H1 (cell line): ENCODE data around the gene GNL2. TPM values are rescaled to one million over a fixed set of nuclear protein-coding genes. Genes with fewer than 3 reads are reported as not detected.

Experiments used
- CTCF ChIA-PET: fragments of 300-600 bp; sonication (Branson Sonifier 250); formaldehyde crosslinking; loops from one replicate; lab custom pipeline; 2021; ENCODE audit not compliant: partially characterized antibody; lab: Charles Lee
- POLR2A ChIA-PET: fragments of 300-600 bp; sonication (Branson Sonifier 250); formaldehyde crosslinking; loops from one replicate; lab custom pipeline; 2021; ENCODE audit warnings: inconsistent platforms; ENCODE audit not compliant: partially characterized antibody; lab: Charles Lee
- DNase-seq, 2 experiments: peaks; one replicate each; pipeline versions ENCODE4 v3.0.0 to v3.0.0-alpha.2; 2010 to 2022; ENCODE audit warnings: low spot score in 2 of 2, low read depth in 1 of 2, mixed read lengths in 1 of 2
- FAIRE-seq: peaks from 2 replicates; lab custom pipeline; 2011; peaks lifted over from hg19 to GRCh38; lab: Jason Lieb, UNC
- H2AFZ ChIP-seq: 2 replicates; pipeline ENCODE4 v1.8.1; 2012; ENCODE audit warnings: low read length, inconsistent platforms
- H2AK5ac ChIP-seq: 2 replicates; pipeline ENCODE4 v1.6.1; 2013; ENCODE audit warnings: low read depth, low read length
- H2BK120ac ChIP-seq: replicated peaks from 2 replicates; pipeline ENCODE3; 2013; ENCODE audit warnings: low read depth, low read length, inconsistent platforms
- H2BK12ac ChIP-seq: 2 replicates; pipeline ENCODE4 v1.6.1; 2013; ENCODE audit warnings: low read depth, low read length
- H2BK15ac ChIP-seq: 2 replicates; pipeline ENCODE4 v1.6.1; 2013; ENCODE audit warnings: low read length
- H2BK20ac ChIP-seq: 2 replicates; pipeline ENCODE4 v1.6.1; 2013; ENCODE audit warnings: low read length
- H2BK5ac ChIP-seq: 2 replicates; pipeline ENCODE4 v1.6.1; 2013; ENCODE audit warnings: low read depth, low read length
- H3K14ac ChIP-seq: 2 replicates; pipeline ENCODE4 v1.6.1; 2013; ENCODE audit warnings: inconsistent platforms; ENCODE audit not compliant: insufficient read length
- H3K18ac ChIP-seq: 2 replicates; pipeline ENCODE4 v1.6.1; 2013; ENCODE audit warnings: low read length; ENCODE audit errors: extremely low read depth
- H3K23ac ChIP-seq: 2 replicates; pipeline ENCODE4 v1.6.1; 2013; ENCODE audit warnings: inconsistent platforms; ENCODE audit not compliant: insufficient read length
- H3K23me2 ChIP-seq: 2 replicates; pipeline ENCODE4 v1.6.1; 2013; ENCODE audit warnings: low read depth, low read length
- H3K27ac ChIP-seq: 2 replicates; pipeline ENCODE4 v1.6.1; 2011; ENCODE audit warnings: low read depth, low read length, inconsistent platforms
- H3K27me3 ChIP-seq, 4 experiments: replicated peaks in 1 of 4; 1 replicate in 1 of 4; 2 replicates in 3 of 4; pipeline versions ENCODE4 v1.6.1 to v1.8.1; 2011 to 2013; ENCODE audit warnings: low read length in 3 of 4, mild to moderate bottlenecking in 3 of 4, inconsistent platforms in 2 of 4, mixed read lengths in 2 of 4, moderate library complexity in 1 of 4; ENCODE audit not compliant: control insufficient read depth in 3 of 4, insufficient read depth in 3 of 4; ENCODE audit errors: extremely low read depth in 1 of 4
- H3K36me3 ChIP-seq, 4 experiments: 2 replicates each; pipeline versions ENCODE4 v1.6.1 to v1.8.1; 2011 to 2013; ENCODE audit warnings: mild to moderate bottlenecking in 4 of 4, low read length in 3 of 4, moderate library complexity in 2 of 4, control low read depth in 1 of 4, inconsistent platforms in 1 of 4; ENCODE audit not compliant: insufficient read depth in 4 of 4, control insufficient read depth in 2 of 4
- H3K4ac ChIP-seq: replicated peaks from 2 replicates; pipeline ENCODE3; 2013; ENCODE audit warnings: low read length, low read depth, mixed read lengths, inconsistent platforms; ENCODE audit not compliant: insufficient read length
- H3K4me1 ChIP-seq, 4 experiments: replicated peaks in 1 of 4; 1 replicate in 1 of 4; 2 replicates in 3 of 4; pipeline versions ENCODE4 v1.6.1 to v1.8.1; 2011 to 2013; ENCODE audit warnings: low read length in 3 of 4, inconsistent platforms in 2 of 4, mixed read lengths in 1 of 4; ENCODE audit not compliant: insufficient read depth in 4 of 4, control insufficient read depth in 3 of 4
- H3K4me2 ChIP-seq, 2 experiments: 2 replicates each; pipeline versions ENCODE4 v1.6.1 to v1.8.1; 2011 to 2013; ENCODE audit warnings: low read depth in 2 of 2, low read length in 2 of 2, control low read depth in 1 of 2, inconsistent platforms in 1 of 2, mild to moderate bottlenecking in 1 of 2; ENCODE audit not compliant: insufficient read depth in 1 of 2
- H3K4me3 ChIP-seq, 4 experiments: fragments of 200-600, 300-600 bp in 1 of 4; sonication (generic), shearing (Covaris generic), sonication (Bioruptor Twin) in 1 of 4; 2 replicates each; pipeline versions ENCODE4 v1.5.1 to v1.8.1; 2011 to 2016; ENCODE audit warnings: low read length in 4 of 4, low read depth in 3 of 4, control low read depth in 2 of 4, inconsistent platforms in 2 of 4, mild to moderate bottlenecking in 2 of 4, mixed read lengths in 1 of 4, moderate library complexity in 1 of 4; ENCODE audit not compliant: insufficient read depth in 2 of 4; ENCODE audit errors: extremely low read depth in 1 of 4
- H3K56ac ChIP-seq: replicated peaks from 2 replicates; pipeline ENCODE3; 2013; ENCODE audit warnings: low read depth, mild to moderate bottlenecking, mixed read lengths, low read length, inconsistent platforms; ENCODE audit not compliant: insufficient read length
- H3K79me1 ChIP-seq: 2 replicates; pipeline ENCODE4 v1.6.1; 2013; ENCODE audit warnings: low read depth, low read length, control low read depth
- H3K79me2 ChIP-seq, 2 experiments: 2 replicates each; pipeline versions ENCODE4 v1.6.1 to v1.8.1; 2012 to 2013; ENCODE audit warnings: low read length in 2 of 2, mild to moderate bottlenecking in 2 of 2, inconsistent platforms in 1 of 2; ENCODE audit not compliant: insufficient read depth in 2 of 2, control insufficient read depth in 1 of 2
- H3K9ac ChIP-seq, 4 experiments: replicated peaks in 1 of 4; 1 replicate in 1 of 4; 2 replicates in 3 of 4; pipeline versions ENCODE4 v1.6.1 to v1.8.1; 2011 to 2013; ENCODE audit warnings: low read depth in 3 of 4, low read length in 3 of 4, control low read depth in 2 of 4, mild to moderate bottlenecking in 2 of 4, moderate library complexity in 2 of 4, inconsistent platforms in 1 of 4; ENCODE audit errors: extremely low read depth in 1 of 4
- H3K9me3 ChIP-seq, 2 experiments: 2 replicates each; pipeline versions ENCODE4 v1.6.1 to v1.8.1; 2012 to 2013; ENCODE audit warnings: mild to moderate bottlenecking in 2 of 2, moderate library complexity in 2 of 2, control low read depth in 1 of 2, inconsistent platforms in 1 of 2, low read depth in 1 of 2, low read length in 1 of 2, mixed read lengths in 1 of 2; ENCODE audit not compliant: insufficient read depth in 2 of 2
- H4K20me1 ChIP-seq, 2 experiments: replicated peaks in 1 of 2; 2 replicates each; pipeline versions ENCODE3 to v1.8.1; 2011 to 2013; ENCODE audit warnings: inconsistent platforms in 2 of 2, low read length in 2 of 2, mild to moderate bottlenecking in 1 of 2; ENCODE audit not compliant: insufficient read depth in 2 of 2, control insufficient read depth in 1 of 2
- H4K5ac ChIP-seq: 2 replicates; pipeline ENCODE4 v1.6.1; 2013; ENCODE audit warnings: low read length, low read depth, mixed read lengths, inconsistent platforms; ENCODE audit not compliant: insufficient read length
- H4K8ac ChIP-seq: 2 replicates; pipeline ENCODE4 v1.8.0; 2013; ENCODE audit warnings: mild to moderate bottlenecking, moderate library complexity, low read length, inconsistent platforms; ENCODE audit not compliant: insufficient read depth; ENCODE audit errors: extremely low read depth
- H4K91ac ChIP-seq: replicated peaks from 2 replicates; pipeline ENCODE3; 2013; ENCODE audit warnings: low read length, mixed read lengths, inconsistent platforms; ENCODE audit not compliant: insufficient read length
- BCL11A ChIP-seq, 2 experiments: IDR thresholded peaks; one replicate each; pipeline ENCODE4 v1.6.1; 2011; ENCODE audit warnings: low read depth in 2 of 2, low read length in 2 of 2, mild to moderate bottlenecking in 2 of 2
- CBX8 ChIP-seq: fragments of 300-800, 300-1000 bp; sonication (generic); IDR thresholded peaks from 2 replicates; pipeline ENCODE4 v1.7.1; 2016; ENCODE audit warnings: low read depth, low read length, borderline replicate concordance
- CHD1 ChIP-seq: IDR thresholded peaks from 2 replicates; pipeline ENCODE4 v1.6.1; 2012; ENCODE audit warnings: low read depth, low read length, improper control_type of control experiment
- NRF1 ChIP-seq: IDR thresholded peaks from 2 replicates; pipeline ENCODE4 v1.6.1; 2011; ENCODE audit warnings: mild to moderate bottlenecking, low read depth, low read length, improper control_type of control experiment
- RAD21 ChIP-seq, 2 experiments: IDR thresholded peaks in 1 of 2; conservative IDR thresholded peaks in 1 of 2; 2 replicates each; pipeline ENCODE4 v1.6.1; 2011; ENCODE audit warnings: low read depth in 2 of 2, low read length in 2 of 2, improper control_type of control experiment in 1 of 2, inconsistent platforms in 1 of 2, mild to moderate bottlenecking in 1 of 2, moderate library complexity in 1 of 2
- SP2 ChIP-seq: IDR thresholded peaks from 2 replicates; pipeline ENCODE4 v1.6.1; 2012; ENCODE audit warnings: mild to moderate bottlenecking, low read length, inconsistent platforms
- SUZ12 ChIP-seq: fragments of 200-600 bp; sonication (generic); IDR thresholded peaks from 2 replicates; pipeline ENCODE4 v1.6.1; 2012; ENCODE audit warnings: mild to moderate bottlenecking, inconsistent platforms, low read length, moderate library complexity, mixed read lengths
- TAF7 ChIP-seq: optimal IDR thresholded peaks from 2 replicates; pipeline ENCODE3; 2011; ENCODE audit warnings: low read depth, mild to moderate bottlenecking, inconsistent platforms, low read length, moderate library complexity, borderline replicate concordance
- WGBS, 2 experiments: shearing (Covaris generic) in 1 of 2; methylation state at CpG; one replicate each; pipeline versions ENCODE4 v1.1.6 to v1.1.7; 2013 to 2015; ENCODE audit warnings: low lambda C conversion rate in 2 of 2, mixed read lengths in 2 of 2, inconsistent platforms in 1 of 2, low coverage in 1 of 2, missing lambda C conversion rate in 1 of 2; ENCODE audit not compliant: insufficient replicate concordance in 2 of 2, insufficient coverage in 1 of 2, insufficient read length in 1 of 2; ENCODE audit errors: extremely low coverage in 1 of 2, missing lambda C conversion rate in 1 of 2; 5-methylcytosine and 5-hydroxymethylcytosine counted together
- polyA plus RNA-seq, 7 experiments: library from polyadenylated mRNA; depleted of rRNA in 3 of 7; stranded (reverse) in 5 of 7; unstranded in 2 of 7; fragments of >200 nt in 5 of 7; fragments of 200-250 nt in 2 of 7; gene quantifications; 1 replicate in 5 of 7; 2 replicates in 1 of 7; 4 replicates in 1 of 7; pipeline versions ENCODE4 v1.2.1 to v1.2.3, GENCODE V29; 2011 to 2013; ENCODE audit warnings: missing spikeins in 2 of 7, mixed read lengths in 2 of 7
- total RNA-seq: library from RNA; stranded (reverse); fragmentation: NEBNext Ultra II Directional; extraction: Animal tissue kit (Norgen Biotek cat#: 25700); gene quantifications from 2 replicates; pipeline ENCODE4 v1.2.1, GENCODE V29; 2021
- TF ChIP-seq, protein P1 (sequence below): IDR thresholded peaks from 2 replicates; pipeline ENCODE4 v1.6.1; 2011; ENCODE audit warnings: low read length, improper control_type of control experiment
- TF ChIP-seq, protein P2 (sequence below): IDR thresholded peaks from 2 replicates; pipeline ENCODE4 v1.6.1; 2012; ENCODE audit warnings: low read length, inconsistent platforms

Gene GNL2
- total and polyA plus RNA-seq, 2 of the 8 experiments (the other 6 are each of a cell fraction or from before 2014, with no cell fraction given), result 22.2 to 88.3 TPM

DNA sequence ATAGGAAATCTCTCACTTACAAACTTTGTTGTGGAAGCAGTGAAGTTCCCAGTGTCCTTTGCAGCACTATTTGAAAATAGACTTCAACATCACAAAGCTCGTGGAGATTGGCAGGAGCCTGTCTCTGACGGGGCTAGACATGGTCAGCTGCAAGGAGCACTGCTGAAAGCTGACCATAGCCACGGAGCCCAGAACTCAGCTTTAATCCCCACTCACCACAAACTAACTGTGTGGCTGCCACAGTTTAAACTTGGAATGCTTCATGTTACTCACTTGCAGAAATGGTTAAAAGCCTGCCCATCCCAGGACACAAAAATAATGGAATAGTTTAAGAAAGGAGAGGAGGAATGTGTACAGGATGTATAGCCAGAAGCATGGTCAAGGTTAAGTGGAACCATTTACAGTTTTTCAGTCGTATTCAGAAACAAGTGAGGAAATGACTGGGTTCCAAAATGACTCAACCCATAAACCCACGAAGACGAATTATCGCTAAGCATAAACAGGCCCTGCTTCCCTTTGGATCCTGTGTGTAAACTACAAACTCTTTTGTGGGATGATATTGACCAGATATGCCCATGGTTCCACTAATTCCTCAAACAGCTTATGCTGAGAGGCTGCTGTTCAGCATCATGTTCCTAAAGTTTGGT is 20.8 kb downstream of the GNL2 start:
- Histone ChIP-seq H3K56ac (no peak overlapping the region), H3K14ac (no peak overlapping the region), H2BK120ac (no peak overlapping the region), H4K5ac (no peak overlapping the region), H3K23me2 (no peaks in the 10 kb centered on the region), H4K8ac (no peak overlapping the region), H3K23ac (no peak overlapping the region), H2BK12ac (no peak overlapping the region), H3K4ac (no peak overlapping the region), H3K4me2 (no peak overlapping the region), H3K79me1 (no peaks in the 10 kb centered on the region), H2BK20ac (no peak overlapping the region), H3K18ac (no peak overlapping the region), H3K4me1 (no peaks in the 10 kb centered on the region), H3K36me3 (peaks cover 37 to 76% (median 64%) of the 10 kb centered on the region in 4 experiments), H2BK15ac (no peak overlapping the region), H3K27me3 (no peaks in the 10 kb centered on the region), H3K79me2 (no peaks in the 10 kb centered on the region), H3K9ac (no peak overlapping the region), H3K27ac (no peak overlapping the region), H2AFZ (no peak overlapping the region), H2AK5ac (no peak overlapping the region), H4K20me1 (peaks cover 2 to 8% of the 10 kb centered on the region in 2 experiments), H3K9me3 (no peaks in the 10 kb centered on the region), H3K4me3 (no peak overlapping the region), H4K91ac (no peak overlapping the region), H2BK5ac (no peak overlapping the region)
- no peak for DNase-seq
- POLR2A ChIA-PET, result interaction anchor here (0.6 to 1.5 kb wide), 2 partner anchors 11 to 88 kb away, joined by 3 to 5 read pairs; no protein-coding TSS in a partner anchor
- WGBS, 2 experiments, result 94% methylated on average over 7 of the region's 7 CpGs; no CpG with 5 or more reads in 1 of the 2 experiments
- CTCF ChIA-PET, result interaction anchor here (1.2 to 1.4 kb wide), 2 partner anchors 12 to 107 kb away, joined by 3 to 4 read pairs; no protein-coding TSS in a partner anchor
- no peak for FAIRE-seq
- TF ChIP-seq CBX8, result no peak
- TF ChIP-seq RAD21 (IDR thresholded peaks at IDR 0.05 in 1 of 2, conservative IDR thresholded peaks at IDR 0.05 in 1 of 2; ENCODE audit: low read depth in 2 of 2, low read length in 2 of 2), result no peak
- TF ChIP-seq SP2, result no peak
- TF ChIP-seq, protein P1, sequence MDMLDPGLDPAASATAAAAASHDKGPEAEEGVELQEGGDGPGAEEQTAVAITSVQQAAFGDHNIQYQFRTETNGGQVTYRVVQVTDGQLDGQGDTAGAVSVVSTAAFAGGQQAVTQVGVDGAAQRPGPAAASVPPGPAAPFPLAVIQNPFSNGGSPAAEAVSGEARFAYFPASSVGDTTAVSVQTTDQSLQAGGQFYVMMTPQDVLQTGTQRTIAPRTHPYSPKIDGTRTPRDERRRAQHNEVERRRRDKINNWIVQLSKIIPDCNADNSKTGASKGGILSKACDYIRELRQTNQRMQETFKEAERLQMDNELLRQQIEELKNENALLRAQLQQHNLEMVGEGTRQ, result no peak
- no peak for TF ChIP-seq BCL11A (IDR thresholded peaks at IDR 0.05; ENCODE audit: low read depth in 2 of 2, low read length in 2 of 2)
- TF ChIP-seq TAF7, result no peak
- no peak for TF ChIP-seq CHD1
- TF ChIP-seq, protein P2, sequence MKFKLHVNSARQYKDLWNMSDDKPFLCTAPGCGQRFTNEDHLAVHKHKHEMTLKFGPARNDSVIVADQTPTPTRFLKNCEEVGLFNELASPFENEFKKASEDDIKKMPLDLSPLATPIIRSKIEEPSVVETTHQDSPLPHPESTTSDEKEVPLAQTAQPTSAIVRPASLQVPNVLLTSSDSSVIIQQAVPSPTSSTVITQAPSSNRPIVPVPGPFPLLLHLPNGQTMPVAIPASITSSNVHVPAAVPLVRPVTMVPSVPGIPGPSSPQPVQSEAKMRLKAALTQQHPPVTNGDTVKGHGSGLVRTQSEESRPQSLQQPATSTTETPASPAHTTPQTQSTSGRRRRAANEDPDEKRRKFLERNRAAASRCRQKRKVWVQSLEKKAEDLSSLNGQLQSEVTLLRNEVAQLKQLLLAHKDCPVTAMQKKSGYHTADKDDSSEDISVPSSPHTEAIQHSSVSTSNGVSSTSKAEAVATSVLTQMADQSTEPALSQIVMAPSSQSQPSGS, result no peak
- TF ChIP-seq NRF1, result no peak
- no peak for TF ChIP-seq SUZ12
